ENCODE measurements around the gene SFMBT2.

Gene SFMBT2

DNA sequence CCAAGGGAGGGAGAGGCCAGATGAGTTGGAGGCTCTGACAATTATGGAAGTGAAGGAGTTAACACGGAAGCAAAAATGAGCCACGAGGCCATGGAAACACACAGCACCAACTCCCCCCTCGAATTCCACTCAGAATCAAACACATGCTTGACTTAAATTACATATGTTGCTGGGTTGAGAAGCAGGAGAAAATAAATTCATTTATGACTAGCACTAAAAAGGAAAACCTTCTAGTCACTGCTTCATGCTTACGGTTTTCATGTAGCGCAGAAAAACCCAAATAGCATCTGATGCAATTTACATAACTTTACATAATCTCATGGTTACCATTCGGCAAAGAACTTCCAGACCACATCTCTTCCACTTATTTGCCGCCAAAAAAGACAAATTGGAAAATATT, 51.5 kb downstream of the SFMBT2 start:
- DNase-seq (ENCODE audit: extremely low read depth, insufficient read length), result no peak
- Histone ChIP-seq H3K4me3 (replicated peaks; ENCODE audit: low read depth, low read length) (no peak overlapping the region), H3K36me3 (ENCODE audit: control insufficient read depth, insufficient read depth, low read length) (peaks cover 3% of the 10 kb centered on the region; the same call in 1 of the 2 replicates), H3K27me3 (replicated peaks; ENCODE audit: control insufficient read depth, insufficient read depth, low read length) (no peaks in the 10 kb centered on the region)
- TF ChIP-seq, protein P1, sequence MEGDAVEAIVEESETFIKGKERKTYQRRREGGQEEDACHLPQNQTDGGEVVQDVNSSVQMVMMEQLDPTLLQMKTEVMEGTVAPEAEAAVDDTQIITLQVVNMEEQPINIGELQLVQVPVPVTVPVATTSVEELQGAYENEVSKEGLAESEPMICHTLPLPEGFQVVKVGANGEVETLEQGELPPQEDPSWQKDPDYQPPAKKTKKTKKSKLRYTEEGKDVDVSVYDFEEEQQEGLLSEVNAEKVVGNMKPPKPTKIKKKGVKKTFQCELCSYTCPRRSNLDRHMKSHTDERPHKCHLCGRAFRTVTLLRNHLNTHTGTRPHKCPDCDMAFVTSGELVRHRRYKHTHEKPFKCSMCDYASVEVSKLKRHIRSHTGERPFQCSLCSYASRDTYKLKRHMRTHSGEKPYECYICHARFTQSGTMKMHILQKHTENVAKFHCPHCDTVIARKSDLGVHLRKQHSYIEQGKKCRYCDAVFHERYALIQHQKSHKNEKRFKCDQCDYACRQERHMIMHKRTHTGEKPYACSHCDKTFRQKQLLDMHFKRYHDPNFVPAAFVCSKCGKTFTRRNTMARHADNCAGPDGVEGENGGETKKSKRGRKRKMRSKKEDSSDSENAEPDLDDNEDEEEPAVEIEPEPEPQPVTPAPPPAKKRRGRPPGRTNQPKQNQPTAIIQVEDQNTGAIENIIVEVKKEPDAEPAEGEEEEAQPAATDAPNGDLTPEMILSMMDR (IDR thresholded peaks at IDR 0.05; ENCODE audit: insufficient read depth, low read length, poor library complexity, severe bottlenecking), result no peak

DNA sequence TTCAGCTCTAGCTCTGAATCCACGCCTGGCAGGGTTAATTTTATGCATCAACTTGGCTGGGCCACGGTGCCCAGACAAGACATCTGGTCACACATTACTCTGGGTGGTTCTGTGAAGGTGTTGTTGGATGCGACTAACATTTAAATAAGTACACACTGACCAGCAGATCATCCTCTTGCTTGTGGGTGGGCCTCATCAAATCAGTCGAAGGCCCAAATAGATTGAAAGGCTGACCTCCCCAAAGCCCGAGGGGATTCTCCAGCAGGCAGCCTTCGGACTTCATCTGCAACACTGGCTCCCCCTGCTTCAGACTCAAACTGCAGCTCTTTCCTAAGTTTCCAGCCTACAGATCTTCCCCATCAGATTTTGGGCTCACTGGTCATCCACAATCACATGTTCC, 53.6 kb downstream of the SFMBT2 start:
- TF ChIP-seq, protein P1 (IDR thresholded peaks at IDR 0.05; ENCODE audit: insufficient read depth, low read length, poor library complexity, severe bottlenecking), result no peak
- no peak for DNase-seq (ENCODE audit: extremely low read depth, insufficient read length)
- peaks cover 3% of the 10 kb centered on the region; the same call in 1 of the 2 replicates for H3K36me3 ChIP-seq (ENCODE audit: control insufficient read depth, insufficient read depth, low read length)
- no peak overlapping the region for H3K4me3 ChIP-seq (replicated peaks; ENCODE audit: low read depth, low read length)
- H3K27me3 ChIP-seq (replicated peaks; ENCODE audit: control insufficient read depth, insufficient read depth, low read length), result no peaks in the 10 kb centered on the region

DNA sequence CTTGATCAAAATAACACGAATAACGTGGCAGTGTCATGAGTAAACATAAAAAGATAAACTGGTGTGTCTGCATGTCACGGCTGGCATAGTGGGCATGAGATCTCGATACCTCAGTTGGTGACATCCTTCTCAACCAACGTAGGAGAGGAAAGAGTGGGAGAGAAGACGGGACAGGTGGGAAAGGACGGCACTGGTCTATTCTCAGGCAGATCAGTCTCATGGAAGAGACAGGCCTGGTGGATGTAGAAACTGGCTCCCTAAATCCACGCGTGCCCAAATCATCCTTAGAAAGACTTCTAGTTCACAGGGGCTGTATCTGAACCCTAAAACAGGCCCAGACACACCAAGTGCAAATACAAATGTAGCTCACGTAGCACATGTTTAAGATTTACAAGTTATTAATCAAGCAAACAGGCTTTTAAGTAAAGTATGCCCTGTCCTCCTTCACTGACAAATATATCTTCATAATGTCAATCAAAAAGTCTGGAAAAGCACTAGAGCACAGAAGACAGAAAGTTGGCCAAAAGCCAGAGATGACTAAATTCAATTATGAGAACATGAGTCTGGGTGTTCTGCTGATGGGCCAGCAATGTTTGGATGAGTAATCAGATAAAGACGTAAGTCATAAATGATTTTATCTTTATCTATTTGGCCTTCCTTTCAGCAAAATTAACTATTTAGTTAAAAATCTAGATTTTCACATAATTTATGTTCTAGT, 56.3 kb downstream of the SFMBT2 start:
- Histone ChIP-seq H3K4me3 (replicated peaks; ENCODE audit: low read depth, low read length) (no peak overlapping the region), H3K36me3 (ENCODE audit: control insufficient read depth, insufficient read depth, low read length) (peaks cover 3% of the 10 kb centered on the region; the same call in 1 of the 2 replicates), H3K27me3 (replicated peaks; ENCODE audit: control insufficient read depth, insufficient read depth, low read length) (no peaks in the 10 kb centered on the region)
- TF ChIP-seq, protein P1 (IDR thresholded peaks at IDR 0.05; ENCODE audit: insufficient read depth, low read length, poor library complexity, severe bottlenecking), result no peak
- DNase-seq (ENCODE audit: extremely low read depth, insufficient read length), result no peak

DNA sequence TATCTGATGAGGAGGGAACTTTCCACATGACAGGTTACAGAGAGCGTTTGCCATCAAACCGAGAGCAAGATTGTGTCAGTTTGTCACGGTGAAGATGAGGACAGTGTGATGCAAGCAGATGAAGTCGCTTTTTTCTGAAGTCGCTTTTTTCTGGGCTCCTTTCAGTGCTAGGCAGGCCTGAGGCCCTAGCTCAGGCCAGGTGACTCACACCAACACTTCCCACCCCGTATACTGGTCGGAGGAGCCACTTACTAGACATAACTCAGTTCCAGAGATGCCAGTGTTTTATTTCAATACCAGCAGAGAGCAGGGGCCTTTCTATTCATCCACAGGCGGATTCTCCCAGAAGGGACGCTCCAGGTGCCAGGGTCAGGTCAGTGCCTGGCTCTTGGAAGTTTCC, 58.9 kb downstream of the SFMBT2 start:
- DNase-seq (ENCODE audit: extremely low read depth, insufficient read length), result no peak
- Histone ChIP-seq H3K36me3 (ENCODE audit: control insufficient read depth, insufficient read depth, low read length) (no peaks in the 10 kb centered on the region; the same call in 1 of the 2 replicates), H3K4me3 (replicated peaks; ENCODE audit: low read depth, low read length) (no peak overlapping the region), H3K27me3 (replicated peaks; ENCODE audit: control insufficient read depth, insufficient read depth, low read length) (no peaks in the 10 kb centered on the region)
- TF ChIP-seq, protein P1 (IDR thresholded peaks at IDR 0.05; ENCODE audit: insufficient read depth, low read length, poor library complexity, severe bottlenecking), result no peak

DNA sequence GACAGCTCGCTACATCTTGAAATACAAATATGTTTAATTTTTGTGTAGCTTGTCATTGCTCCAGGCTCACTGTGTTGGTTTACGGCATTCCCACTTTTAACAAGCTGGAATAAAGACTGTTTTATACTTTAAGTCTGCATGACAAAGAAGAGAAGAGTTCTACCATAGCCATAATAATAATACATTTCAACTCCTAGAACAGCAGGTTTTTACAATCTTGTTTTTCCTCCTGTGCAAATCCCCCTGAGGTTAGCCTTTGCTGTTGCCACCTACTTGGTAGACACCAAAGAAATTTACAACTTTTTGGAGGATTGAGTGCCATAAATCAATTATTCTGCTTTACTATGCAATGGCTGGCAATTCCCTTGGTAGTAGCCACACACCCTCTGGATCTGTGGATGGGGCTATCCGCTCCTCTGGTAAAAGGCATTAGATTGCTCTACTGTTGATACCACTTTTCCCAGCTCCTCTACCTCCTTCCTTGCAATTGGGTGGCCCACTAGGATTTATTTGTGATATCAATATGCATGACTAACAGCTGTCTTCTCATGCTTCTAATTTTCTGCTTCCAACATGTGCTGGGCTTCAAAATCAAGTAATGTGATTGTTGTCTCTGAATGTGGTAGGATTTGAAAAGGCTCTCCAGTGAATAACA, 60.2 kb downstream of the SFMBT2 start:
- TF ChIP-seq, protein P1 (IDR thresholded peaks at IDR 0.05; ENCODE audit: insufficient read depth, low read length, poor library complexity, severe bottlenecking), result no peak
- Histone ChIP-seq H3K4me3 (replicated peaks; ENCODE audit: low read depth, low read length) (no peak overlapping the region), H3K36me3 (ENCODE audit: control insufficient read depth, insufficient read depth, low read length) (no peaks in the 10 kb centered on the region; the same call in 1 of the 2 replicates)

More for the DNA sequence above, 60.2 kb downstream of the SFMBT2 start:
- no peak for DNase-seq (ENCODE audit: extremely low read depth, insufficient read length)
- H3K27me3 ChIP-seq (replicated peaks; ENCODE audit: control insufficient read depth, insufficient read depth, low read length), result no peaks in the 10 kb centered on the region

Data from GM06990 (cell line).